Gastrocnemius medialis (tissue), 4 donors: ENCODE results near the gene GHDC.

Experiments used
- CTCF ChIP-seq, 5 experiments: fragments of 450-650 bp in 3 of 5; fragments of 200-600 bp in 2 of 5; sonication (generic) in 2 of 5; IDR thresholded peaks in 4 of 5; conservative IDR thresholded peaks in 1 of 5; 1 replicate in 4 of 5; 2 replicates in 1 of 5; pipeline ENCODE4 v1.5.1; 2016 to 2019; ENCODE audit warnings: antibody characterized with exemption in 5 of 5, mild to moderate bottlenecking in 3 of 5, moderate library complexity in 3 of 5
- POLR2A ChIP-seq, 2 donors: fragments of 450-650 bp; IDR thresholded peaks; one replicate each; pipeline ENCODE4 v1.6.1; 2017; ENCODE audit warnings: antibody characterized with exemption in 2 of 2, mild to moderate bottlenecking in 2 of 2, moderate library complexity in 2 of 2

GRCh38 chr17:42185621-42185930 is 8.7 kb downstream of the GHDC start:
- TF ChIP-seq POLR2A (IDR thresholded peaks at IDR 0.05) (no peak), CTCF (IDR thresholded peaks at IDR 0.05 in 4 of 5, conservative IDR thresholded peaks at IDR 0.05 in 1 of 5) (no peak)
